GM12878 (cell line): Measurements from ENCODE around the gene MLPH. TPM values are rescaled to one million over a fixed set of nuclear protein-coding genes. Genes with fewer than 3 reads are reported as not detected.

ENCODE experiments used
- ATAC-seq: fragments of 200-7000 bp; cut with Tn5 transposase; 3 replicates; pipeline ENCODE4 v1.9.1; 2020; ENCODE audit warnings: mild to moderate bottlenecking, moderate library complexity
- BruUV-seq: library from RNA; stranded (reverse); fragments of 400-500 nt; replicated peaks from 2 replicates; lab custom pipeline; 2021; lab: Mats Ljungman, UMichigan
- CTCF ChIA-PET: fragments of 300-600 bp; sonication (Branson Sonifier 250); formaldehyde crosslinking; extraction: SDS; loops from one replicate; lab custom pipeline; 2021; ENCODE audit warnings: inconsistent platforms; lab: Yijun Ruan, JAX
- POLR2A ChIA-PET: fragments of 350-600 bp; formaldehyde crosslinking; extraction: SDS; loops from one replicate; lab custom pipeline; 2021; ENCODE audit warnings: inconsistent platforms; lab: Charles Lee
- RAD21 ChIA-PET: fragments of 300-600 bp; sonication (Branson Sonifier 250); formaldehyde crosslinking; loops from one replicate; lab custom pipeline; 2023; ENCODE audit warnings: antibody characterized with exemption; ENCODE audit not compliant: unreplicated experiment; lab: Charles Lee
- SMC1A ChIA-PET: fragments of 300-600 bp; sonication (Branson Sonifier 250); formaldehyde crosslinking; loops from one replicate; lab custom pipeline; 2023; ENCODE audit not compliant: unreplicated experiment, uncharacterized antibody; lab: Charles Lee
- DNase-seq: peaks from one replicate; pipeline ENCODE4 v3.0.0-alpha.2; 2011; ENCODE audit warnings: low read depth, low spot score
- FAIRE-seq: peaks from 3 replicates; lab custom pipeline; 2011; peaks lifted over from hg19 to GRCh38; lab: Jason Lieb, UNC
- H2AFZ ChIP-seq: 2 replicates; pipeline ENCODE4 v1.6.0; 2011; ENCODE audit warnings: low read depth, low read length, control low read depth; ENCODE audit not compliant: control insufficient read depth
- H3K27ac ChIP-seq: 2 replicates; pipeline ENCODE4 v1.5.1; 2011; ENCODE audit warnings: control low read depth; ENCODE audit not compliant: control insufficient read depth, insufficient read depth
- H3K27me3 ChIP-seq, 2 experiments: replicated peaks in 1 of 2; 2 replicates each; pipeline versions ENCODE4 v1.6.0 to v1.6.1; 2011; ENCODE audit warnings: low read length in 1 of 2; ENCODE audit not compliant: control insufficient read depth in 2 of 2, insufficient read depth in 2 of 2
- H3K36me3 ChIP-seq, 2 experiments: 2 replicates each; pipeline ENCODE4 v1.5.1; 2011; ENCODE audit warnings: low read length in 1 of 2; ENCODE audit not compliant: control insufficient read depth in 2 of 2, insufficient read depth in 2 of 2
- H3K4me1 ChIP-seq: 2 replicates; pipeline ENCODE4 v1.6.1; 2011; ENCODE audit warnings: mild to moderate bottlenecking, low read length, moderate library complexity, mixed read lengths; ENCODE audit not compliant: control insufficient read depth, insufficient read depth
- H3K4me2 ChIP-seq: 2 replicates; pipeline ENCODE4 v1.6.0; 2011; ENCODE audit warnings: control low read depth; ENCODE audit not compliant: control insufficient read depth, insufficient read depth
- H3K4me3 ChIP-seq: fragments of 200-600 bp; sonication (generic); 2 replicates; pipeline ENCODE4 v1.5.1; 2016
- H3K79me2 ChIP-seq: 2 replicates; pipeline ENCODE4 v1.6.0; 2011; ENCODE audit warnings: low read length; ENCODE audit not compliant: control insufficient read depth, insufficient read depth
- H3K9ac ChIP-seq: 2 replicates; pipeline ENCODE4 v1.8.0; 2011; ENCODE audit warnings: low read length, control low read depth, mixed read lengths; ENCODE audit not compliant: control insufficient read depth, insufficient read depth
- H3K9me3 ChIP-seq: replicated peaks from 3 replicates; pipeline ENCODE4 v1.5.1; 2011; ENCODE audit warnings: mild to moderate bottlenecking, low read length; ENCODE audit not compliant: control insufficient read depth, insufficient read depth
- H4K20me1 ChIP-seq: 2 replicates; pipeline ENCODE4 v1.6.0; 2011; ENCODE audit not compliant: control insufficient read depth, insufficient read depth
- BCL3 ChIP-seq: IDR thresholded peaks from 2 replicates; pipeline ENCODE4 v1.6.1; 2011; ENCODE audit warnings: borderline replicate concordance, low read depth, mild to moderate bottlenecking, moderate library complexity, low read length; ENCODE audit not compliant: insufficient read depth, poor library complexity, severe bottlenecking
- GABPA ChIP-seq: IDR thresholded peaks from 2 replicates; pipeline ENCODE4 v1.6.1; 2014; ENCODE audit warnings: antibody characterized with exemption, low read depth, mild to moderate bottlenecking, inconsistent platforms
- JUND ChIP-seq: IDR thresholded peaks from 2 replicates; pipeline ENCODE4 v1.6.1; 2012; ENCODE audit warnings: low read depth, mild to moderate bottlenecking, low read length, improper control_type of control experiment, moderate library complexity
- MXI1 ChIP-seq: fragments of 150-350 bp; IDR thresholded peaks from 2 replicates; pipeline ENCODE4 v1.6.1; 2011; ENCODE audit warnings: low read depth, mild to moderate bottlenecking, inconsistent platforms, low read length, improper control_type of control experiment
- NFXL1 ChIP-seq: fragments of 450-650 bp; IDR thresholded peaks from 2 replicates; pipeline ENCODE4 v1.6.1; 2017; ENCODE audit warnings: antibody characterized with exemption, mild to moderate bottlenecking, borderline replicate concordance
- SMARCA5 ChIP-seq: fragments of 450-650 bp; IDR thresholded peaks from 2 replicates; pipeline ENCODE4 v1.6.1; 2017; ENCODE audit warnings: mild to moderate bottlenecking
- SREBF2 ChIP-seq: IDR thresholded peaks from 2 replicates; pipeline ENCODE4 v1.6.1; 2012; ENCODE audit warnings: mild to moderate bottlenecking, low read length
- SRF ChIP-seq, 2 experiments: IDR thresholded peaks; 2 replicates each; pipeline ENCODE4 v1.6.1; 2011; ENCODE audit warnings: low read depth in 2 of 2, low read length in 2 of 2, mild to moderate bottlenecking in 1 of 2, moderate library complexity in 1 of 2
- SUZ12 ChIP-seq: fragments of 200-600 bp; sonication (generic); IDR thresholded peaks from one replicate; pipeline ENCODE4 v1.6.1; 2018; ENCODE audit warnings: antibody characterized with exemption, mild to moderate bottlenecking; ENCODE audit not compliant: unreplicated experiment
- WGBS: methylation state at CpG from one replicate; pipeline ENCODE4 v1.1.6; 2016; ENCODE audit warnings: low lambda C conversion rate; ENCODE audit not compliant: insufficient replicate concordance, insufficient coverage; ENCODE audit errors: missing lambda C conversion rate; 5-methylcytosine and 5-hydroxymethylcytosine counted together
- in situ Hi-C: fragments of 300-500 bp; cut with MboI; formaldehyde crosslinking; loops from 9 replicates; pipeline ENCODE4 v1.14.3; 2018; ENCODE audit warnings: mixed read lengths
- intact Hi-C: fragments of 100-400 bp; cut with micrococcal nuclease; formaldehyde crosslinking; loops from one replicate; pipeline ENCODE4 v1.14.2; 2022; ENCODE audit not compliant: unreplicated experiment
- polyA plus RNA-seq, 11 experiments: library from polyadenylated mRNA; depleted of rRNA in 4 of 11; unstranded in 6 of 11; stranded (reverse) in 5 of 11; fragments of >200 nt; fragmentation: Nextera tagmentation in 4 of 11; fragmentation: Illumina TruSeq in 1 of 11; extraction: Ambion mirVana in 4 of 11; extraction: Trizol in 1 of 11; gene quantifications; 1 replicate in 1 of 11; 2 replicates in 10 of 11; pipeline versions ENCODE4 v1.2.1 to v1.2.3, GENCODE V29; 2011 to 2016; ENCODE audit warnings: inconsistent platforms in 2 of 11, missing spikeins in 2 of 11, low read depth in 1 of 11
- total RNA-seq, 4 experiments: library from RNA; depleted of rRNA in 3 of 4; stranded (reverse); fragments of >200 nt in 3 of 4; fragmentation: Illumina TruSeq in 1 of 4; extraction: Trizol in 1 of 4; gene quantifications; 2 replicates each; pipeline versions ENCODE4 v1.2.1 to v1.2.3, GENCODE V29; 2013 to 2021
- TF ChIP-seq, protein P1 (sequence below): fragments of 450-650 bp; formaldehyde crosslinking; IDR thresholded peaks from 2 replicates; pipeline ENCODE4 v1.4.0; 2022; ENCODE audit warnings: mild to moderate bottlenecking, moderate library complexity
- TF ChIP-seq, protein P2 (sequence below): IDR thresholded peaks from 2 replicates; pipeline ENCODE4 v1.6.1; 2011; ENCODE audit warnings: low read depth, low read length, improper control_type of control experiment, borderline replicate concordance
- TF ChIP-seq, protein P3 (sequence below): fragments of 450-650 bp; conservative IDR thresholded peaks from 2 replicates; pipeline ENCODE4 v1.6.1; 2017; ENCODE audit warnings: mild to moderate bottlenecking, moderate library complexity
- TF ChIP-seq, protein P4 (sequence below): IDR thresholded peaks from 2 replicates; pipeline ENCODE4 v1.6.1; 2012; ENCODE audit warnings: low read length, inconsistent platforms

MLPH gene
- total and polyA plus RNA-seq, 10 of the 15 experiments (the other 5 are each of a cell fraction or from before 2014, with no cell fraction given) = 0.16 to 0.85 TPM; not detected in 8

DNA sequence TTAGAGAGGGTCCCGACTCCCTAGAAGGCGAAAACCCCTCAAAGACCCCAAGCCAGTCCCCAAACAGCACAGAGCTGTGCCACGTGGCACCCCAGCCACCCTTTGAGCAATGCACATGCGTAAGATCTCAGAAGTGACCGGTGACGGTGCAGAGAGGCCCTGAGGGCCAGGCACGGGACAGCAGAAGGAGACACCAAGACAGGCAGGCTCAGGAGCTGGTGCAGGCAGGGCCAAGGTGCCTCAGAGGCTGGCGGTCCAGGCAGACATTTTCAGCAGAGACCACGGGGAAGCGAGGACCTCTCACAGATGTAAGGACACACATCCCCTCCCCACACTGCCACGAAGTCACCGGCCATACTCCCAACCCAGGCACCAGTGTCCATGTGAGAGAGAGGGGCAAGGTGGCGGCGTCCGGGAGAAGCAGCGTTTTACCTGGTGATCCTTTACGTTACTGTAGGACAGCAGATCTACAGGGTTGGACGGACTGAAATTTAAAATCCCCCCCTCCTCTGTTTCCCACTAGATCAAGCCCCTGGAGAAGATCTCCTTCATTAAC lies 105.5 kb downstream of the MLPH start:
- ChIA-PET RAD21 (no interaction called here), CTCF (interaction anchor here (0.6 to 1.5 kb wide), 4 partner anchors 21 to 153 kb away, joined by 3 to 4 read pairs (median 4); no protein-coding TSS in a partner anchor), POLR2A (interaction anchor here (0.6 to 1.1 kb wide), 2 partner anchors 11 to 306 kb away, joined by 3 to 4 read pairs; no protein-coding TSS in a partner anchor), SMC1A (interaction anchor here (0.7 to 1.1 kb wide), 2 partner anchors 8 to 73 kb away, joined by 3 to 4 read pairs; no protein-coding TSS in a partner anchor)
- WGBS = 60% methylated on average over 18 of the region's 18 CpGs
- in situ Hi-C loops (no loop called here), intact Hi-C loops (no loop called here)
- no TSS peak for BruUV-seq
- Histone ChIP-seq H3K9me3 (no peaks in the 10 kb centered on the region; the same call in 2 of the 3 replicates), H3K4me3 (no peak overlapping the region), H3K36me3 (no peaks in the 10 kb centered on the region), H3K9ac (no peak overlapping the region), H4K20me1 (no peaks in the 10 kb centered on the region), H2AFZ (no peak overlapping the region), H3K4me2 (no peak overlapping the region), H3K79me2 (no peaks in the 10 kb centered on the region), H3K27me3 (no peaks in the 10 kb centered on the region; a peak in 2 of 4 replicates), H3K27ac (no peak overlapping the region), H3K4me1 (no peaks in the 10 kb centered on the region)
- FAIRE-seq (no peak), DNase-seq (no peak), ATAC-seq (no peak)
- TF ChIP-seq SMARCA5 (no peak), GABPA (no peak), SREBF2 (no peak), SRF (IDR thresholded peaks at IDR 0.05; ENCODE audit: low read depth in 2 of 2, low read length in 2 of 2) (no peak), SUZ12 (no peak), NFXL1 (no peak), BCL3 (no peak), JUND (no peak), MXI1 (no peak)
- TF ChIP-seq, protein P1, sequence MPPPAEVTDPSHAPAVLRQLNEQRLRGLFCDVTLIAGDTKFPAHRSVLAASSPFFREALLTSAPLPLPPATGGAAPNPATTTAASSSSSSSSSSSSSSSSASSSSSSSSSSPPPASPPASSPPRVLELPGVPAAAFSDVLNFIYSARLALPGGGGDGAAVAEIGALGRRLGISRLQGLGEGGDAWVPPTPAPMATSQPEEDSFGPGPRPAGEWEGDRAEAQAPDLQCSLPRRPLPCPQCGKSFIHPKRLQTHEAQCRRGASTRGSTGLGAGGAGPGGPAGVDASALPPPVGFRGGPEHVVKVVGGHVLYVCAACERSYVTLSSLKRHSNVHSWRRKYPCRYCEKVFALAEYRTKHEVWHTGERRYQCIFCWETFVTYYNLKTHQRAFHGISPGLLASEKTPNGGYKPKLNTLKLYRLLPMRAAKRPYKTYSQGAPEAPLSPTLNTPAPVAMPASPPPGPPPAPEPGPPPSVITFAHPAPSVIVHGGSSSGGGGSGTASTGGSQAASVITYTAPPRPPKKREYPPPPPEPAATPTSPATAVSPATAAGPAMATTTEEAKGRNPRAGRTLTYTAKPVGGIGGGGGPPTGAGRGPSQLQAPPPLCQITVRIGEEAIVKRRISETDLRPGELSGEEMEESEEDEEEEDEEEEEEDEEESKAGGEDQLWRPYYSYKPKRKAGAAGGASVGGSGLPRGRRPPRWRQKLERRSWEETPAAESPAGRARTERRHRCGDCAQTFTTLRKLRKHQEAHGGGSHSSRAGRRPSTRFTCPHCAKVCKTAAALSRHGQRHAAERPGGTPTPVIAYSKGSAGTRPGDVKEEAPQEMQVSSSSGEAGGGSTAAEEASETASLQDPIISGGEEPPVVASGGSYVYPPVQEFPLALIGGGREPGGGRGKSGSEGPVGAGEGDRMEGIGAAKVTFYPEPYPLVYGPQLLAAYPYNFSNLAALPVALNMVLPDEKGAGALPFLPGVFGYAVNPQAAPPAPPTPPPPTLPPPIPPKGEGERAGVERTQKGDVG (CRISPR knock-in tag) = no peak
- TF ChIP-seq, protein P2, sequence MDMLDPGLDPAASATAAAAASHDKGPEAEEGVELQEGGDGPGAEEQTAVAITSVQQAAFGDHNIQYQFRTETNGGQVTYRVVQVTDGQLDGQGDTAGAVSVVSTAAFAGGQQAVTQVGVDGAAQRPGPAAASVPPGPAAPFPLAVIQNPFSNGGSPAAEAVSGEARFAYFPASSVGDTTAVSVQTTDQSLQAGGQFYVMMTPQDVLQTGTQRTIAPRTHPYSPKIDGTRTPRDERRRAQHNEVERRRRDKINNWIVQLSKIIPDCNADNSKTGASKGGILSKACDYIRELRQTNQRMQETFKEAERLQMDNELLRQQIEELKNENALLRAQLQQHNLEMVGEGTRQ = no peak
- TF ChIP-seq, protein P3, sequence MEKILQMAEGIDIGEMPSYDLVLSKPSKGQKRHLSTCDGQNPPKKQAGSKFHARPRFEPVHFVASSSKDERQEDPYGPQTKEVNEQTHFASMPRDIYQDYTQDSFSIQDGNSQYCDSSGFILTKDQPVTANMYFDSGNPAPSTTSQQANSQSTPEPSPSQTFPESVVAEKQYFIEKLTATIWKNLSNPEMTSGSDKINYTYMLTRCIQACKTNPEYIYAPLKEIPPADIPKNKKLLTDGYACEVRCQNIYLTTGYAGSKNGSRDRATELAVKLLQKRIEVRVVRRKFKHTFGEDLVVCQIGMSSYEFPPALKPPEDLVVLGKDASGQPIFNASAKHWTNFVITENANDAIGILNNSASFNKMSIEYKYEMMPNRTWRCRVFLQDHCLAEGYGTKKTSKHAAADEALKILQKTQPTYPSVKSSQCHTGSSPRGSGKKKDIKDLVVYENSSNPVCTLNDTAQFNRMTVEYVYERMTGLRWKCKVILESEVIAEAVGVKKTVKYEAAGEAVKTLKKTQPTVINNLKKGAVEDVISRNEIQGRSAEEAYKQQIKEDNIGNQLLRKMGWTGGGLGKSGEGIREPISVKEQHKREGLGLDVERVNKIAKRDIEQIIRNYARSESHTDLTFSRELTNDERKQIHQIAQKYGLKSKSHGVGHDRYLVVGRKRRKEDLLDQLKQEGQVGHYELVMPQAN = no peak
- TF ChIP-seq, protein P4, sequence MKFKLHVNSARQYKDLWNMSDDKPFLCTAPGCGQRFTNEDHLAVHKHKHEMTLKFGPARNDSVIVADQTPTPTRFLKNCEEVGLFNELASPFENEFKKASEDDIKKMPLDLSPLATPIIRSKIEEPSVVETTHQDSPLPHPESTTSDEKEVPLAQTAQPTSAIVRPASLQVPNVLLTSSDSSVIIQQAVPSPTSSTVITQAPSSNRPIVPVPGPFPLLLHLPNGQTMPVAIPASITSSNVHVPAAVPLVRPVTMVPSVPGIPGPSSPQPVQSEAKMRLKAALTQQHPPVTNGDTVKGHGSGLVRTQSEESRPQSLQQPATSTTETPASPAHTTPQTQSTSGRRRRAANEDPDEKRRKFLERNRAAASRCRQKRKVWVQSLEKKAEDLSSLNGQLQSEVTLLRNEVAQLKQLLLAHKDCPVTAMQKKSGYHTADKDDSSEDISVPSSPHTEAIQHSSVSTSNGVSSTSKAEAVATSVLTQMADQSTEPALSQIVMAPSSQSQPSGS = no peak
